ENCODE results near the gene NTRK3.

NTRK3 gene

GRCh38 chr15:87961851-87962420 lies 294.6 kb downstream of the NTRK3 start:
- no peaks in the 10 kb centered on the region for H3K27me3 Mint-ChIP-seq (ENCODE audit: low read depth)

GRCh38 chr15:87959662-87960061 lies 296.9 kb downstream of the NTRK3 start:
- no peaks in the 10 kb centered on the region for H3K27me3 Mint-ChIP-seq (ENCODE audit: low read depth)
- peaks cover 2% of the 10 kb centered on the region for H3K4me1 Mint-ChIP-seq (ENCODE audit: low read depth)
- H3K36me3 Mint-ChIP-seq (ENCODE audit: low read depth) = no peaks in the 10 kb centered on the region
- no peak overlapping the region for H3K27ac Mint-ChIP-seq
- no peaks in the 10 kb centered on the region for H3K9me3 Mint-ChIP-seq
- H3K4me3 Mint-ChIP-seq = no peak overlapping the region

More at GRCh38 chr15:87961851-87962420, 294.6 kb downstream of the NTRK3 start:
- no peaks in the 10 kb centered on the region for H3K9me3 Mint-ChIP-seq
- no peaks in the 10 kb centered on the region for H3K36me3 Mint-ChIP-seq (ENCODE audit: low read depth)
- H3K4me3 Mint-ChIP-seq = no peak overlapping the region
- peaks cover 2% of the 10 kb centered on the region for H3K4me1 Mint-ChIP-seq (ENCODE audit: low read depth)
- H3K27ac Mint-ChIP-seq = no peak overlapping the region

GRCh38 chr15:87959080-87959479 lies 297.5 kb downstream of the NTRK3 start:
- peaks cover 2% of the 10 kb centered on the region for H3K4me1 Mint-ChIP-seq (ENCODE audit: low read depth)
- H3K36me3 Mint-ChIP-seq (ENCODE audit: low read depth) = no peaks in the 10 kb centered on the region
- H3K9me3 Mint-ChIP-seq = no peaks in the 10 kb centered on the region
- H3K27me3 Mint-ChIP-seq (ENCODE audit: low read depth) = no peaks in the 10 kb centered on the region
- H3K27ac Mint-ChIP-seq = no peak overlapping the region
- H3K4me3 Mint-ChIP-seq = no peak overlapping the region

- Mint-ChIP-seq H3K27ac (no peak overlapping the region), H3K4me3 (no peak overlapping the region), H3K36me3 (ENCODE audit: low read depth) (no peaks in the 10 kb centered on the region), H3K27me3 (ENCODE audit: low read depth) (no peaks in the 10 kb centered on the region), H3K4me1 (ENCODE audit: low read depth) (no peaks in the 10 kb centered on the region), H3K9me3 (no peaks in the 10 kb centered on the region)
These were observed 301.1 kb downstream of the NTRK3 start for GRCh38 chr15:87955284-87955909.

GRCh38 chr15:87954793-87955192 lies 301.7 kb downstream of the NTRK3 start:
- no peaks in the 10 kb centered on the region for H3K36me3 Mint-ChIP-seq (ENCODE audit: low read depth)
- no peak overlapping the region for H3K4me3 Mint-ChIP-seq
- no peak overlapping the region for H3K27ac Mint-ChIP-seq
- no peaks in the 10 kb centered on the region for H3K9me3 Mint-ChIP-seq
- no peaks in the 10 kb centered on the region for H3K4me1 Mint-ChIP-seq (ENCODE audit: low read depth)
- no peaks in the 10 kb centered on the region for H3K27me3 Mint-ChIP-seq (ENCODE audit: low read depth)

GRCh38 chr15:87952736-87953287 lies 303.7 kb downstream of the NTRK3 start:
- no peak overlapping the region for H3K27ac Mint-ChIP-seq
- no peaks in the 10 kb centered on the region for H3K4me1 Mint-ChIP-seq (ENCODE audit: low read depth)
- H3K36me3 Mint-ChIP-seq (ENCODE audit: low read depth) = no peaks in the 10 kb centered on the region
- no peak overlapping the region for H3K4me3 Mint-ChIP-seq
- H3K9me3 Mint-ChIP-seq = no peaks in the 10 kb centered on the region
- no peaks in the 10 kb centered on the region for H3K27me3 Mint-ChIP-seq (ENCODE audit: low read depth)

- H3K36me3 Mint-ChIP-seq (ENCODE audit: low read depth) = no peaks in the 10 kb centered on the region
- H3K4me1 Mint-ChIP-seq (ENCODE audit: low read depth) = no peaks in the 10 kb centered on the region
- H3K9me3 Mint-ChIP-seq = no peaks in the 10 kb centered on the region
- H3K27ac Mint-ChIP-seq = no peak overlapping the region
- no peaks in the 10 kb centered on the region for H3K27me3 Mint-ChIP-seq (ENCODE audit: low read depth)
- H3K4me3 Mint-ChIP-seq = no peak overlapping the region
These were observed 306.8 kb downstream of the NTRK3 start for GRCh38 chr15:87949575-87950223.

GRCh38 chr15:87949151-87949574 lies 307.4 kb downstream of the NTRK3 start:
- H3K9me3 Mint-ChIP-seq = no peaks in the 10 kb centered on the region
- no peaks in the 10 kb centered on the region for H3K36me3 Mint-ChIP-seq (ENCODE audit: low read depth)
- no peaks in the 10 kb centered on the region for H3K27me3 Mint-ChIP-seq (ENCODE audit: low read depth)
- H3K4me3 Mint-ChIP-seq = no peak overlapping the region
- H3K27ac Mint-ChIP-seq = no peak overlapping the region
- no peaks in the 10 kb centered on the region for H3K4me1 Mint-ChIP-seq (ENCODE audit: low read depth)

- Mint-ChIP-seq H3K27me3 (ENCODE audit: low read depth) (no peaks in the 10 kb centered on the region), H3K4me3 (no peak overlapping the region), H3K27ac (no peak overlapping the region), H3K9me3 (no peaks in the 10 kb centered on the region), H3K4me1 (ENCODE audit: low read depth) (no peaks in the 10 kb centered on the region), H3K36me3 (ENCODE audit: low read depth) (no peaks in the 10 kb centered on the region)
These were observed 309.0 kb downstream of the NTRK3 start for GRCh38 chr15:87947560-87947959.

- no peaks in the 10 kb centered on the region for H3K4me1 Mint-ChIP-seq (ENCODE audit: low read depth)
- H3K9me3 Mint-ChIP-seq = no peaks in the 10 kb centered on the region
- H3K27me3 Mint-ChIP-seq (ENCODE audit: low read depth) = no peaks in the 10 kb centered on the region
- no peaks in the 10 kb centered on the region for H3K36me3 Mint-ChIP-seq (ENCODE audit: low read depth)
- H3K4me3 Mint-ChIP-seq = no peak overlapping the region
- no peak overlapping the region for H3K27ac Mint-ChIP-seq
These were observed 311.3 kb downstream of the NTRK3 start for GRCh38 chr15:87945246-87945645.

GRCh38 chr15:87944691-87945090 lies 311.8 kb downstream of the NTRK3 start:
- Mint-ChIP-seq H3K36me3 (ENCODE audit: low read depth) (no peaks in the 10 kb centered on the region), H3K27me3 (ENCODE audit: low read depth) (no peaks in the 10 kb centered on the region), H3K4me3 (no peak overlapping the region), H3K27ac (no peak overlapping the region), H3K9me3 (no peaks in the 10 kb centered on the region), H3K4me1 (ENCODE audit: low read depth) (no peaks in the 10 kb centered on the region)

- no peaks in the 10 kb centered on the region for H3K9me3 Mint-ChIP-seq
- no peak overlapping the region for H3K4me3 Mint-ChIP-seq
- no peak overlapping the region for H3K27ac Mint-ChIP-seq
- no peaks in the 10 kb centered on the region for H3K4me1 Mint-ChIP-seq (ENCODE audit: low read depth)
- H3K36me3 Mint-ChIP-seq (ENCODE audit: low read depth) = no peaks in the 10 kb centered on the region
- H3K27me3 Mint-ChIP-seq (ENCODE audit: low read depth) = no peaks in the 10 kb centered on the region
These were observed 312.5 kb downstream of the NTRK3 start for GRCh38 chr15:87944050-87944449.

GRCh38 chr15:87943626-87944025 lies 312.9 kb downstream of the NTRK3 start:
- Mint-ChIP-seq H3K9me3 (no peaks in the 10 kb centered on the region), H3K36me3 (ENCODE audit: low read depth) (no peaks in the 10 kb centered on the region), H3K4me3 (no peak overlapping the region), H3K27me3 (ENCODE audit: low read depth) (no peaks in the 10 kb centered on the region), H3K27ac (no peak overlapping the region), H3K4me1 (ENCODE audit: low read depth) (no peaks in the 10 kb centered on the region)

GRCh38 chr15:87942316-87942715 lies 314.2 kb downstream of the NTRK3 start:
- Mint-ChIP-seq H3K4me1 (ENCODE audit: low read depth) (no peaks in the 10 kb centered on the region), H3K36me3 (ENCODE audit: low read depth) (no peaks in the 10 kb centered on the region), H3K4me3 (no peak overlapping the region), H3K27ac (no peak overlapping the region), H3K27me3 (ENCODE audit: low read depth) (no peaks in the 10 kb centered on the region), H3K9me3 (no peaks in the 10 kb centered on the region)

- H3K4me1 Mint-ChIP-seq (ENCODE audit: low read depth) = no peaks in the 10 kb centered on the region
- no peak overlapping the region for H3K4me3 Mint-ChIP-seq
- no peaks in the 10 kb centered on the region for H3K36me3 Mint-ChIP-seq (ENCODE audit: low read depth)
- no peaks in the 10 kb centered on the region for H3K27me3 Mint-ChIP-seq (ENCODE audit: low read depth)
- H3K9me3 Mint-ChIP-seq = no peaks in the 10 kb centered on the region
- H3K27ac Mint-ChIP-seq = no peak overlapping the region
These were observed 314.9 kb downstream of the NTRK3 start for GRCh38 chr15:87941606-87942005.

Measured in T-helper 1 cell treated with Interleukin-12 subunit alpha and Interleukin-12 subunit beta and Interleukin-4 antibody, amounts not matched to agents 30 μg/mL and 1 μg/mL, for 36 hours (primary cell).